Measurements from ENCODE around the gene HOGA1.

The HOGA1 gene

DNA sequence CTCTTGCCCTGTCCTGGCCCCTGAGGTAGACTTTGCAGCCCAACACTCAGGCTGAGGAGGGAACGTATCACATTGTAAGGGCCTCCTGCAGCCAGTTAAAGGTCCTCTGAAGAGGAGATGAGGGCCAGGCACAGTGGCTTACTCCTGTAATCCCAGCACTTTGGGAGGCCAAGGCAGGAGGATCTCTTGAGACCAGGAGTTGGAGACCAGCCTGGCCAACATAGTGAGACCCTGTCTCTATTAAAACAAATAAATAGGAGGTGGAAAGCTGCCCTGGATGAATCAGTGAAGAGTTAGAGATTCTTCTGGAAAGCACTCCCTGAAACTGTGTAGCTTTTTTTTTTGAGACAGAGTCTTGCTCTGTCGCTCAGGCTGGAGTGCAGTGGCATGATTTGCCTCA, 3.0 kb downstream of the HOGA1 start:
- no peak overlapping the region for H3K4me3 ChIP-seq (ENCODE audit: insufficient read length, low read depth)
- no peak for TF ChIP-seq YY1 (IDR thresholded peaks at IDR 0.05; ENCODE audit: insufficient read depth, insufficient read length)
- no peak for TF ChIP-seq ZNF274 (IDR thresholded peaks at IDR 0.05; ENCODE audit: low read depth, low read length)
- no peak for TF ChIP-seq SUZ12 (IDR thresholded peaks at IDR 0.05; ENCODE audit: extremely low read depth, insufficient read depth, insufficient read length)
- no peaks in the 10 kb centered on the region for H3K9me3 ChIP-seq (ENCODE audit: insufficient read depth, low read length)
- no peak overlapping the region for H3K9ac ChIP-seq (ENCODE audit: insufficient read length, low read depth)
- H3K4me1 ChIP-seq (ENCODE audit: insufficient read depth, insufficient read length): peaks cover 6% of the 10 kb centered on the region
- no peak for DNase-seq (ENCODE audit: low read depth, low spot score)
- H3K27me3 ChIP-seq (ENCODE audit: insufficient read depth, insufficient read length): no peaks in the 10 kb centered on the region
- H3K36me3 ChIP-seq (ENCODE audit: insufficient read depth, insufficient read length, low read length): no peaks in the 10 kb centered on the region

GRCh38 chr10:97589479-97589878, 5.3 kb downstream of the HOGA1 start, which contains the start of gene C10orf62:
Gene C10orf62, plus strand, starts transcription at chr10:97589721. Its CDS starts 177 bp downstream, at chr10:97589898.
- no peaks in the 10 kb centered on the region for H3K36me3 ChIP-seq (ENCODE audit: insufficient read depth, insufficient read length, low read length)
- no peak within 1 kb of the TSS for H3K4me3 ChIP-seq (ENCODE audit: insufficient read length, low read depth)
- peaks cover 3% of the 10 kb centered on the region for H3K4me1 ChIP-seq (ENCODE audit: insufficient read depth, insufficient read length)
- no peaks in the 10 kb centered on the region for H3K27me3 ChIP-seq (ENCODE audit: insufficient read depth, insufficient read length)
- no peaks in the 10 kb centered on the region for H3K9me3 ChIP-seq (ENCODE audit: insufficient read depth, low read length)
- H3K9ac ChIP-seq (ENCODE audit: insufficient read length, low read depth): no peak within 1 kb of the TSS
- no peak for TF ChIP-seq ZNF274 (IDR thresholded peaks at IDR 0.05; ENCODE audit: low read depth, low read length)
- TF ChIP-seq SUZ12 (IDR thresholded peaks at IDR 0.05; ENCODE audit: extremely low read depth, insufficient read depth, insufficient read length): no peak
- no peak for TF ChIP-seq YY1 (IDR thresholded peaks at IDR 0.05; ENCODE audit: insufficient read depth, insufficient read length)
- DNase-seq (ENCODE audit: low read depth, low spot score): no peak

- Histone ChIP-seq H3K9ac (ENCODE audit: insufficient read length, low read depth) (no peak overlapping the region), H3K27me3 (ENCODE audit: insufficient read depth, insufficient read length) (no peaks in the 10 kb centered on the region), H3K9me3 (ENCODE audit: insufficient read depth, low read length) (no peaks in the 10 kb centered on the region), H3K4me3 (ENCODE audit: insufficient read length, low read depth) (no peak overlapping the region), H3K36me3 (ENCODE audit: insufficient read depth, insufficient read length, low read length) (no peaks in the 10 kb centered on the region), H3K4me1 (ENCODE audit: insufficient read depth, insufficient read length) (peaks cover 3% of the 10 kb centered on the region)
- DNase-seq (ENCODE audit: low read depth, low spot score): no peak
- TF ChIP-seq ZNF274 (IDR thresholded peaks at IDR 0.05; ENCODE audit: low read depth, low read length): no peak
- no peak for TF ChIP-seq YY1 (IDR thresholded peaks at IDR 0.05; ENCODE audit: insufficient read depth, insufficient read length)
- TF ChIP-seq SUZ12 (IDR thresholded peaks at IDR 0.05; ENCODE audit: extremely low read depth, insufficient read depth, insufficient read length): no peak
Measured at GRCh38 chr10:97590082-97590747, 6.0 kb downstream of the HOGA1 start.

- peaks cover 3% of the 10 kb centered on the region for H3K4me1 ChIP-seq (ENCODE audit: insufficient read depth, insufficient read length)
- no peak for DNase-seq (ENCODE audit: low read depth, low spot score)
Measured at GRCh38 chr10:97590748-97591495, 6.7 kb downstream of the HOGA1 start.

GRCh38 chr10:97593421-97593820, 9.2 kb downstream of the HOGA1 start:
- TF ChIP-seq YY1 (IDR thresholded peaks at IDR 0.05; ENCODE audit: insufficient read depth, insufficient read length) (no peak), ZNF274 (IDR thresholded peaks at IDR 0.05; ENCODE audit: low read depth, low read length) (no peak)
- no peaks in the 10 kb centered on the region for H3K9me3 ChIP-seq (ENCODE audit: insufficient read depth, low read length)
- H3K9ac ChIP-seq (ENCODE audit: insufficient read length, low read depth): no peak overlapping the region
- H3K4me1 ChIP-seq (ENCODE audit: insufficient read depth, insufficient read length): no peaks in the 10 kb centered on the region
- H3K27me3 ChIP-seq (ENCODE audit: insufficient read depth, insufficient read length): no peaks in the 10 kb centered on the region
- H3K36me3 ChIP-seq (ENCODE audit: insufficient read depth, insufficient read length, low read length): no peaks in the 10 kb centered on the region
- no peak for DNase-seq (ENCODE audit: low read depth, low spot score)
- H3K4me3 ChIP-seq (ENCODE audit: insufficient read length, low read depth): no peak overlapping the region

More at GRCh38 chr10:97590748-97591495, 6.7 kb downstream of the HOGA1 start:
- no peak overlapping the region for H3K4me3 ChIP-seq (ENCODE audit: insufficient read length, low read depth)
- no peak overlapping the region for H3K9ac ChIP-seq (ENCODE audit: insufficient read length, low read depth)
- no peaks in the 10 kb centered on the region for H3K27me3 ChIP-seq (ENCODE audit: insufficient read depth, insufficient read length)
- TF ChIP-seq YY1 (IDR thresholded peaks at IDR 0.05; ENCODE audit: insufficient read depth, insufficient read length): no peak
- no peaks in the 10 kb centered on the region for H3K36me3 ChIP-seq (ENCODE audit: insufficient read depth, insufficient read length, low read length)
- no peaks in the 10 kb centered on the region for H3K9me3 ChIP-seq (ENCODE audit: insufficient read depth, low read length)

- no peak for TF ChIP-seq ZNF274 (IDR thresholded peaks at IDR 0.05; ENCODE audit: low read depth, low read length)
- TF ChIP-seq SUZ12 (IDR thresholded peaks at IDR 0.05; ENCODE audit: extremely low read depth, insufficient read depth, insufficient read length): no peak
- TF ChIP-seq YY1 (IDR thresholded peaks at IDR 0.05; ENCODE audit: insufficient read depth, insufficient read length): no peak
- Histone ChIP-seq H3K27me3 (ENCODE audit: insufficient read depth, insufficient read length) (no peaks in the 10 kb centered on the region), H3K4me3 (ENCODE audit: insufficient read length, low read depth) (no peak overlapping the region), H3K9me3 (ENCODE audit: insufficient read depth, low read length) (no peaks in the 10 kb centered on the region), H3K36me3 (ENCODE audit: insufficient read depth, insufficient read length, low read length) (no peaks in the 10 kb centered on the region), H3K9ac (ENCODE audit: insufficient read length, low read depth) (no peak overlapping the region), H3K4me1 (ENCODE audit: insufficient read depth, insufficient read length) (no peaks in the 10 kb centered on the region)
- no peak for DNase-seq (ENCODE audit: low read depth, low spot score)
Measured at GRCh38 chr10:97596101-97597082, 12.2 kb downstream of the HOGA1 start.

Data from NT2/D1 (cell line).